ENCODE data around the gene NEURL1.

GRCh38 chr10:103445767-103446567, 47.5 kb upstream of the NEURL1 start:
- TF ChIP-seq, protein P1, sequence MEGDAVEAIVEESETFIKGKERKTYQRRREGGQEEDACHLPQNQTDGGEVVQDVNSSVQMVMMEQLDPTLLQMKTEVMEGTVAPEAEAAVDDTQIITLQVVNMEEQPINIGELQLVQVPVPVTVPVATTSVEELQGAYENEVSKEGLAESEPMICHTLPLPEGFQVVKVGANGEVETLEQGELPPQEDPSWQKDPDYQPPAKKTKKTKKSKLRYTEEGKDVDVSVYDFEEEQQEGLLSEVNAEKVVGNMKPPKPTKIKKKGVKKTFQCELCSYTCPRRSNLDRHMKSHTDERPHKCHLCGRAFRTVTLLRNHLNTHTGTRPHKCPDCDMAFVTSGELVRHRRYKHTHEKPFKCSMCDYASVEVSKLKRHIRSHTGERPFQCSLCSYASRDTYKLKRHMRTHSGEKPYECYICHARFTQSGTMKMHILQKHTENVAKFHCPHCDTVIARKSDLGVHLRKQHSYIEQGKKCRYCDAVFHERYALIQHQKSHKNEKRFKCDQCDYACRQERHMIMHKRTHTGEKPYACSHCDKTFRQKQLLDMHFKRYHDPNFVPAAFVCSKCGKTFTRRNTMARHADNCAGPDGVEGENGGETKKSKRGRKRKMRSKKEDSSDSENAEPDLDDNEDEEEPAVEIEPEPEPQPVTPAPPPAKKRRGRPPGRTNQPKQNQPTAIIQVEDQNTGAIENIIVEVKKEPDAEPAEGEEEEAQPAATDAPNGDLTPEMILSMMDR (conservative IDR thresholded peaks at IDR 0.05) = no peak
- TF ChIP-seq ZFX (IDR thresholded peaks at IDR 0.05) = no peak

Data from C4-2B (cell line).